Activated T-helper 1 cell treated with anti-CD3 and anti-CD28 coated beads, Interleukin-2, amount 50 U/mL, for 16 hours (primary cell): ENCODE measurements around the gene DPP3.
"Not testable (repeated sequence)": the region's sequence is repeated elsewhere in the genome, so short reads cannot be mapped to it uniquely, and the experiment has no call there.

Experiments
- DNase-seq, 2 donors: peaks; one replicate each; pipeline ENCODE4 v3.0.0-alpha.2; 2020; ENCODE audit warnings: low read depth in 1 of 2, low spot score in 1 of 2

DPP3 gene

DNA sequence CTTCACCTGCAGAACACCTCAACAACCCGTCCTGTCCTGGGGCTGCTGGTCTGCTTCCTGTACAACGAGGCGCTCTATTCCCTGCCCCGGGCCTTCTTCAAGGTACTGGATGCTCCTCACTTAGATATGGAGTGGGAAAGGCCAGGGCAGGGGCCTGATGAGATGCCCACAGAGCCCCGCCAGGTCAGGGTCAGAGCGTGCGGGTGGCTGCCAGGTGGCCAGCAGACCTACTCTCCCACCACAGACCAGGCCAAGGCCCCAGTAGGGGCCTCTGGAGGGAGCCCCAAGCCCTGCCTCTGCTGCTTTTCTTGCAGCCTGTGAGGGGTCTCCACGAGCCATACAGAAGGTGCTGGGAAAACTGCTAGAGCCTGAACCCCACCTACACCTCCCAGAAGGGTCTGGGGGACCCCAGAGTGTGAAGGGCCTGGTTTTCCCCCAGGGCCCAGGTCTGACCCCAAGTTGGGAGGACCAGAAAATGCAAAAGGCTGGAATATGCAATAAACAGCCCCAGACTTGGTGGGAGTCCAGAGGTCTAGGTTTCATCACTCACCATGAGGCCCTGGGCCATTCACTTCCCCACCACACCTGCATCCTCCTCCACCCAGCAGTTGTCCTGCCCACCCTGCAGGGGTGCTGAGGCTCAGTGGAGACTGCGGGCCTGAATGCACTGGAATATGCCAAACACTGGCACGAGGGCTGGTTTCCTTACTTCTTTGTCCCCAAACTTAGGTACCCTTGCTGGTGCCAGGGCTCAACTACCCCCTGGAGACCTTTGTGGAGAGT, 50.9 kb downstream of the DPP3 start:
- no peak for DNase-seq

DNA sequence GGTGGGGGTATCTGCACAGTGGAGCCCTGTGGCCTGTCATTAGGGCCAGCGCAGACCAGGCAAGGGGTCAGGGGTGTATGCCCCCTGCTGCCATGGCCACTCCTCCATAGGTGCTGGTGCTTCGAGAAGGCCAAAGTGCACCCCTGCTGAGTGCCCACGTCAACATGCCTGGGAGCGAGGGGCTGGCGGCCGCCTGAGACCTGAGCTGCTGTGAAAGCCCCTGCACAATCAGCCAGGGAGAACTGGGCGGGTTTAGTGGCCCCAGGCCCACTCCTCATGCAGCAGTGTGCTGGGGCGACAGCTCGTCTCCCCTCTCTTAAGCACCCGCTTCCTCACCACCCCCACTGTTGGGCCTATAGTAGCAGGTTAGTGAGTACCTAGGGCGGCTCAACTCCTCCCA, 51.6 kb downstream of the DPP3 start:
- no peak for DNase-seq

DNA sequence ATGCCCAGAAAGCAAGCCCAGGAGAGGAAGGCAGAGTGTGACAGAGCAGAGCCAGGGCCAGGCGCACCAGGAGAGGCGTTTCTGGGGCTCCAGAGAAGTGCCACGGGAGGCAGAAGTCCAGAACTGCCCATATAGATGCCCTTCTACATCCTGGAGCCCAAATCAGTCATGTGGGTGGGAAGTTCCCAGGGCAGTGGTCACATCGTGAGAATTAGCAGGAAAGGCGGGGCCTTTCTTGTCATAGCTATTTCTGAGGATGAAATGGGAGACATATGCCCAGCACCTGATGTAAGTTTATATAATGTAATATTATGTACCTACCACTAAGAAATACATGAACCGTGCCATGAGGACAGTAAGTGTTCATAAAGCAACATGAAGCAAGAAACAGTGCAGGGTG, 52.5 kb downstream of the DPP3 start:
- no peak for DNase-seq

DNA sequence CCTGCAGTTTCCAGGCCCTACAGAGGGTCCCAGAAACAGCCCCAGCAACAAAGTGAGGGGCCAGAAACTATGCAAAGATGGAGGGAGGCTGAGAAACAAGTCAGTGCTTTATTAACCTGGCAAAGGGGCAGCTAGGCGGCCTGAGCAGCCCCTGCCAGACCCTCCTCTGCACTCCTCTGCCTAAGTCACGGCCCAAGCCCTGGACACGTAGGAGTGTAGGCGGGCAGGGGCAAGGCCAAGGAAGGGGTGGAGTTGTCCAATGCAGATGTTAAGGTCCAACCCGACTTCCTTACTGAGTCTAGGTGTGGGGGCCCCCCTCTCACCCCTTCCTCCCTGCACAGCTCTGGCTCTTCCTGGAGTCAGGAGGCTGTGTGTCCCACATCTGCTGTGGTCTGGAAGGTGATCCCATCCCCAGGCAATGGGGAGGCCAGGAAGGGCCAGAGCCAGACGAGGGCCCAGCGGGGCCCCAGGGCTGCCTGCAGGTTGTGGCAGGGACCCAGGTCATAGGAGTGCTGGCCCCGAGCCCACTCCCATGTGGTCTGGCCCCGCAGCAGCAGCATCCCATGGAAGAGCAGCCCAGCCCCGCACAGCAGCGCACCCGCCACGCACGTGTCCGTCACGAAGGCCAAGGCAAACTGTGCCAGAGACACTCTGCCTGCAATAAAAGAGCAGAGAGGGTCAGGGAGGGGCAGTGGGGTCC, 59.1 kb downstream of the DPP3 start:
- no peak for DNase-seq

DNA sequence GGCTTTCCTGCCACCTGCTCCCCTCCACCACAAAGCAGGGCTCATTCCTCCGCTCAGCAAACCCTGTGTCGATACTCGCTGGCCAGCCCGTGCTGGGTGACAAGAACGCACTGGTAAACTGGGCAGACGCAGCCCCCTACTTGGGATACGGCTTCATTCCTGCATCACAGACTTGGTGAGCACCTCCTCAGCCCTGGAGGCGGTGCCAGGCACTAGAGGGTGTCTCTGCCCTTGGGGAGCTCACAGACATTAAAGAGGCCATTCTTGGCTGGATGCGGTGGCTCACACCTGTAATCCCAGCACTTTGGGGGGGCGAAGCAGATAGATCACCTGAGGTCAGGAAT, 59.6 kb downstream of the DPP3 start:
- no peak for DNase-seq

DNA sequence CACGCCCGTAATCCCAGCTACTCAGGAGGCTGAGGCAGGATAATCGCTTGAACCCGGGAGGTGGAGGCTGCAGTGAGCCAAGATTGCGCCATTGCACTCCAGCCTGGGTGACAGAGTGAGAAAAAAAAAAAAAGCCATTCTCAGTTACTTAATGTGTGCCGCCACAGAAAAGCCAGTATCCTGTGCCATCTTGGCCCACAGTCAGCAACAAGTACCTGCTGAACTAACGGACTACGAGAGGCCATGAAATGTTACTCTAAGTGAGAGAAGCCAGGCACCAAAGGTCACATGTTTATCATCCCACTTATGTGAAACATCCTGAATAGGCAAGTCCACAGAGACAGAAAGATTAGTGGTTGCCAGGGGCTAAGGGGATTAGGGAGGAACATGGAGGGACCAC, 60.4 kb downstream of the DPP3 start:
- DNase-seq = not testable (repeated sequence)

DNA sequence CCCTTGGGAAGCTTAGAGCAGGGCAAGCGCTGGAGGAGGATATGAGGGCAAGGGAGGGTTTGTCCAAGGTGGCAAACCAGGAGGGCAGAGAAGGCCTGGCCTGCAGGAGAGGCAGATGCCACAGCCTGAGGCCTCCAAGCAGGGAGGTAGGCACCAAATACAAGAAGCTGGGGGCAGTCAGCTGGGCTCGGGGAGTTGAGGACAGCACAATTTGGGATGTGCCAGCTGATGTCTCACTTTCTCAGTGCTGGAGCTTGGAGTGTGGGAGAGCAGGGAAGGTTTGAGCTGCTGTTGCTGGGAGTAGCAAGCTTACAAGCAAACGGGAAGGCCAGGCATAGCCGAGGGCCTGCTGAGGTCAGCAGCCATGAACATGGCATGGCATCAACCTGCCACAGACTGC, 61.7 kb downstream of the DPP3 start:
- no peak for DNase-seq

DNA sequence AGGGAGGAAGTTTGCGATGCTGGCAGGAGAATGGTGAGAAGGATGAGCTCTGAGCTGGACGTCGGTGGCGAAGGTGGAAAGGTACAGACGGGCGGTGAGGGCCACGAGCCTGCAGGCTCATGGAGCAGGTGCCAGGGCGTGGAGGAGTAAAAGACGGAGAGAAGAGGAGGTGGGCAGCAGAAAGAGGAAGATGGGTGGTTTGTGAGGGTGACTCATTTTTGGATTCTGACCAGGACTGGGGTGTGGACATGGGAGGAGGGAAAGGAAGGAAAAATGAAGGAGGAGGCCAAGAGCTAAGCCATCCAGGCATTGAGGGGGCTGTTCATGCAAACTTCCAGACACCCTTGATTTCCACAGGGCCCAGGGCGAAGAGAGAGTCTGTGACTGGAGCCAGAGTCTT, 62.1 kb downstream of the DPP3 start:
- no peak for DNase-seq

DNA sequence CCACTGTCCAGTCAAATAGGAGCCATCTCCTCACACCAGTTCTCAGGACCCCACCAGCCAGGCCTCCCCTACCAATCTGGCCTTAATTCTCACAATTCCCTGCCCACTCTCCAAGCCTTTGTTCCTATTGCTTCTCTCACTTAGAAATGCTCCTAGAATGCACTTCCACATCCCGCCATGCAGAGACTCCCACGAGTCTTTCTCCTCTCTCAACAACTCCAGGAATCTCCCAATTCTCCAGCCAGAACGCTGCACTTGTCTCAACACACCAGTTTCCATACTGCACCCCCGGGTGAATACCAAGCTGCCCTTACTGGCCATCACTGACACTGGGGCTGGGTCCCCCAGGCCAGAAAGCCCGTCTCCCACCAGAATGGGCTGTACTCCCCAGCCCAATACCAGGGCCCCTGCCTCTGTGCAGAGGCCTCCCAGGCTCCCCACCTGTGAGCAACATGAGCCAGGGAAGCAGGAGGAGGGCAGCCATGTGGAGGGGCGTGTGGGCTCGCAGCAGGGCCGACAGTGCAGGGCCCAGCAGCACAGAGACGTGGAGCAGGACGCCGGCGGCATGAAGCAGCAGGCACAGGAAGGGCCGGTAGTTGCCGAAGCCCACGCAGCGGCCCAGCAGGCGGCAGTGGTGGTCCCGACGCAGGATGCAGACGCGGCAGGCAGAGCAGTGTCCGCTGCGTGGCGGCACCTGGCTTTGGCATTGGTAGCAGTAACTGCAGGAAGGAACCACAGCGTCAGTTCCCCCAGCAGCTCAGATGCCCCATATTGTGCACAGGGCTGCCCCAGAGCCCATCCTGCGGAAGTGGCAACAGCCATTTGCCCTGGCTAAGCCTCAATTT, 63.3 kb downstream of the DPP3 start:
- DNase-seq = peak; percentile 22 to 39

DNA sequence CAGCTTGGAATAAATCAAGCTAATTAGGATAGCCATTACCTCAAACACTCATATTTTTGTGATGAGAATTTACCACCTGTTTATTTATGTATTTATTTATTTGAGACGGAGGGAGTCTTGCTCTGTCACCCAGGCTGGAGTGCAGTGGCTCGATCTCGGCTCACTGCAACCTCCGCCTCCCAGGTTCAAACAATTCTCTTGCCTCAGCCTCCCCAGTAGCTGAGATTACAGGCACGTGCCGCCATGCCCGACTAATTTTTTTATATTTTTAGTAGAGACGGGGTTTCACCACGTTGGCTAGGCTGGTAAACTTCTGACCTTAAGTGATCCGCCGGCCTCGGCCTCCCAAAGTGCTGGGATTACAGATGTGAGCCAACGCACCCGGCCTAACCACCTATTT, 64.7 kb downstream of the DPP3 start:
- DNase-seq = not testable (repeated sequence)

DNA sequence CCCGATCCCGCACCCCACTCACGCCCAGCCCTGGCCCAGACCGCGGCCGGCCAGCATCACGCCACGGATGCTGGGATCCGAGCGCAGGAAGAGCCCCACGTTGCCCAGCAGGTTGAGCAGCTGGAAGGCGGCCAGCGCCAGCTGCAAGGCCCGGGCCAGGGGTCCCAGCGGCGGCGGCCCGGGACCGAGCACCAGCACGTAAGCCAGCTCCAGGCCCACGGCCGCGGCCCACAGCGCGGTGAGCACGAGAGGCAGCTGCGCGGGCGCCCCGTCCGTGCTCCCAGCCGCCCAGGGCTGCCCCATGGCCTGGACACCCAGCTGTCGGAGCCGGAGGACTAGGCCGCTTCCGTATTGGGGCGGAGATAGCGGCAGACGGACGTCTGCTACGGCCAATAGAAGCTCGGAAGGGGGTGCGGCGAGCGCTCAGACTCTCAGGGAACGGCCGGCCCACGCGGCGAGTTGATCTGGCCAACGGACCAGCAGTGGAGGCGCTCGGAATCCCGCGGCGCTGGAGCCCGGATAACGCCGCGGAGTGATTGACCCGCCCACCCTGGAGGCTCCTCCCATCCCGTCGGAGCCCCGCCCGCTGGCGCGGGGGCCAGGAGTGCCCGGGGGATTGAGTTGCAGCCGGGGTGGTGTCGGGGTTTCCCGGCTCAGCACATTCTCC, 65.6 kb downstream of the DPP3 start, which contains the start of gene ZDHHC24:
Gene ZDHHC24 (minus strand): TSS at position 348 of the 667 bp plus-strand sequence. CDS start 45 bp downstream, at position 303.
- peak; percentile 66 to 77 for DNase-seq

DNA sequence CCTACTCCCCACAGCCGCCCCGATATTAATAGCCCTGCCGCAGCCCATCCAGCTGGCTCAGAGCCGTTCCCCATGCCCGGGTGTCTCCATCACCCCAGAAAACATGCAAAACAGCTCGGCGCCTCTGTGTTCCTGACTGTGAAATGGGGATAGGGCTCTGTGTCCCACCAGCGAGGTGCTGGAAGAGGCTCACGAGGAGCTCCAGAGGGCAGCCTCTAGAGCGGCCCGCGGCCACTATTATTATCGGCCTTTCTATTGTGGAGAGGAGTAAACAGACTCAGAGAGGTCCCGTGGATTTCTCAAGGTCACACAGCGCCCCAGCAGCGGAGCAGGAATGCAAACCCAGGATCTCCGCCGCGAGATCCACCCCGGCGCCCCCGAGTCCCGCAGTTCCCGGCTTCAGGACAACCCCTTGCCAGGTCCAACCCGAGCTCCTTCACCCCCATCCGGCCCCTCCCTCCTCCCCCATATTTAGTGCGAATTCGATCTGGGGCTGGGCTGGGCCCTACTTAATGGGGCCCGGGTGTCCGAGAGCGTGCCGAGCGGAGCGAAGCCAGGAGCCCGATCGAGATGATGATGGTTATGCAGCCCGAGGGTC, 66.2 kb downstream of the DPP3 start, which contains the start of gene ACTN3:
Gene ACTN3 (plus strand): TSS at position 536 of the 598 bp plus-strand sequence. CDS start 35 bp downstream, at position 571.
- no peak for DNase-seq

DNA sequence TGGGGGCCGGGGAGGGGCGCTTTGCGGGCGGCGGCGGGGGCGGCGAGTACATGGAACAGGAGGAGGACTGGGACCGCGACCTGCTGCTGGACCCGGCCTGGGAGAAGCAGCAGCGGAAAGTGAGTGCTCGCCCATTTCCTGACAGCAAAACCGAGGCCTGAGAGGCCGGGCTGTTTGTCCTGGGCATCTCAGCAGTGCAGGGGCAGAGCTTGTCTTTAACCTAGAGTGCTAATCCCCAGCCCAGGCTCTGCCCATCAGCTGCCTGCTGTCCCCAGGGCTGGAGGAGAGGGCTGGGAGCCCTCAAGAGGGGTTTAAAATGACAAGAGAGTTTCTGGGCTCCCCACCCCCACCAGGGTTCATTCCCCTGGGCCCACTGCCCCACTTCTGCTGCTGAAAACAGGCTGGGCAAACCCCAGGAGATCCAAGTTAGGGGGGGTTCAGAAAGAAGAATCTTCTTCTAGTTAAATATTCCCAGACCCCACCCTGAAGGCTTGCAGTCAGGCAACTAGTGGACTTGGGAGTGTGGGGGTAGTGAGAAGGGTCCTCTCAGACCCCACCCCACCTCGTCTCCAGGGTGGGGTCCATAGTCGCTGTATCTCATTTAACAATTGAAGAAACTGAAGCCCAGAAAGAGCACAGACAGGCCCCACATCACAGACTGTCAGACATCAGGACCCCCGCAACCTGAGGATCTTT, 66.9 kb downstream of the DPP3 start:
- DNase-seq = no peak

DNA sequence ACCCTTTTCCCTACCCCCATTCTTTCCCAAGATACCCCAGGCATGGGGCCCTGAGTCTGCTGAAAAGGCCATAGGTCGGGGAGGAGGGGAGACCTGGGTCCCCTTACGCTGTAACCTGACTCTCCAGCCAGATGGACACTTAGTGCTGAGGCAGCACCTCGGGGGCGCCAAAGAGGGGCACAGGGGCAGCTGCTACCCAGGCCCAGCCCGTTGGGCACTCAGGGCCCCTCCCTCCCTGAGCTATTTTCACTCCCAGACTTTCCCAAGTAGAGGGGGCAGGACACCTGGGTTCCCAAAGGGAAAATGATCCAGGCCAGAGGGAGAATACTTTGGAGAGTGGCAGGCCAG, 67.4 kb downstream of the DPP3 start:
- no peak for DNase-seq

DNA sequence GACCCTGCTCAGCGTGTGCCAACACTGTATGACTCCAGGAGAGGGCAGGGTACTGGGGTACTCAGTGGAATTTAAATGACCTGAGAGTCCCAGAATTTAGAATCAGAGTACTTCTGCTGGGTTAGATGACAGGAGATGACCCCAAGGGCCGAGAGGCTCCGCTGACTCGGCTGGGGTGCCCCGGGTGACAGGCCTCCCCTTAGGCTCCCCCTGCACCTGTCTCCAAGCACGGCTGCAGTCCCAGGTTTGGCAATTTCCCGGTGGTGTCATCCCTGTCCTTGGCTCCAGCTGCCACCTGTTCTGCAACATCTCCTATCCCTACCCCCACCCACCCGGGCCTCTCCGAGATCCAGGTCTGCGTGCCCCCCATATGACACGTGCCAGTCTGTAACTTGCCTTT, 67.8 kb downstream of the DPP3 start:
- no peak for DNase-seq

DNA sequence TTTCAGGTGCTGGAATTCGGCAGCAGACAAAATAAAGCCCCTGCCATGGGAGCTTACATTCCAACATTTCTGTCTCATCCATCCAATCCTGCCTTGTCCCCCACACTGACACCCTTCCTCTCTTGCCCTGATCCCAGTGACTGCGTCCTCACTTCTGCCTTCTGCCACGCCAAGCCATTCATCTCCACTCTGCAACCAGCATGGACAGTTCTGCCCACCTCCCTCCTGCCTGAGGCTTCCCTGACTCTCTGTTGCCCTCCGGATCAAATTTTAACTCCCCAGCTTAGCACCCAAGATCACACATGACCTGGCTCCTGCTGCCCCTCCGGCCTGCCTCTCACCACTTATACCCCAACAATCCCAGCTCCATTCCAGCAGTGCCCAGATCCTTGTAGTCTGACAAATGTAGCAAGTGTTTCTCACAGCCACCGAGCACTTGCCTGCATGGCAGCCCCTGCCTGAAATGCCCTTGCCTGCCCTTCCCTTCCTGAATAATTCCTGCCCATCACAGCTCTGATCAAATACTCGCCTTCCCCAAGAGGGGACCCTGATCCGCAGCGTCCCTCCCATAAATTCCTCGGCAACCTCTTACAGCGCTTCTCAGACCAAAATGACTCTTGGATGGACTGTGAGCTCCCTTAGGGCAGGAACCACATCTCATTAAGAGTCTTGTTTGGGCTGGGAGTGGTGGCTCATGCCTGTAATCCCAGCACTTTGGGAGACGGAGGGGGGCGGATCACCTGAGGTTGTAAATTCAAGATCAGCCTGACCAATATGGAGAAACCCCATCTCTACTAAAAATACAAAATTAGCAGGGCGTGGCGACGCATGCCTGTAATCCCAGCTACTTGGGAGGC, 68.8 kb downstream of the DPP3 start:
- no peak for DNase-seq

DNA sequence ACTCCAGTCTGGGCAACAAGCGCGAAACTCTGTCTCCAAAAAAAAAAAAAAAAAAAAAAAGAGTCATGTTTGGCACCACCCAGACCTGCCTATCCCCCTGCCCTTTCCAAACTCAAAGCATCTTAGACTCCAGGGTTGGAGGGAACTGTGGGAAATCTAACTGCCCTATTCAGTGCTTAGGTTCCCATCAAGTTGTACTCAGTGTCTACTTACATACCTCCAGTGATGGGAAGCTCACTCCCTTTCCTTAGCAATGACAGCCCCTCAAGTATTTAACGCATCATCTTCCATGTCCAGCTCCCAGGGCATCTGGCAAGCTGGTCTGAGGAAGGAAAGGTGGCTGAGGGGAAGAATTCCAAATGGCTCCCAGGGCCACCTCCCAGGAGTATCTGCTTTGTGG, 69.5 kb downstream of the DPP3 start:
- no peak for DNase-seq

DNA sequence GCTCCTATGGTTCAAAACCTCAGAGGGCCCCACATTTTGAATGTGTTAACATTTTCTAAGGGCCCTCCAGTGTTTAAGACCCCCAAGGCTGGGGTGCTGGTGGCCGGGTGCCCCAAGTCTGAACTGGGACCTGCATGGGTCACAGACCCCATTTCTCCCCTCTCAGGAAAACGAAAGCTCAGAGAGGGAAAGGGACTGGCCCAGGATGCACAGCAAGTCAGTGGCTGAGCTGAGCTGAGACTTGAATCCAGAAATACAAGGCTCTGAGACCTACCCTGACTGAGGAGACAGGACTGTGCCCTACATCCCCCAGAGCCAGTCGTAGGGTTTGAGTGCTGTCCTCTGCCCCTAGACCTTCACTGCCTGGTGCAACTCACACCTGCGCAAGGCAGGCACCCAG, 70.7 kb downstream of the DPP3 start:
- DNase-seq = no peak

DNA sequence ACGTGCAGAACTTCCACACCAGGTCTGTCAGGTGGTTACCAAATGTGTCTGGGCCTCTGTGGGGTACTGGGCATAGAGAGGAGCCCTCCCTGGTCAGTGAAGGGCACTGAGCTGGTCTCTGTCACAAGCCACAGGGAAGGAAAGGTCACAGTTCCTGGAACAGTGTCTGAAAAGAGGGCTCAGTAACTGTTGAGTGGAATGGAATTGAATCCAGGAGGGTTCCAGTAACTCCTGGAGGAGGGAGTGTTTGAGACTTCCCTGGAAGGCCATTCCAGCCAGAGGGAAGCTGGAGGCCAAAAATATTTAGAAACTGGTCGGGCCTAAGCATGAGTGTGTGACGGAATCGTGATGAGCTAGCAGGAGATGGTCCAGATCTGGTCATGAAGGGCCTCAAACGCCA, 74.4 kb downstream of the DPP3 start:
- DNase-seq = no peak
